ENCODE measurements around the gene NRXN3. TPM values are rescaled to one million over a fixed set of nuclear protein-coding genes. Genes with fewer than 3 reads are reported as not detected.

The NRXN3 gene
- total RNA-seq, 1 donor = 2.5 TPM

DNA sequence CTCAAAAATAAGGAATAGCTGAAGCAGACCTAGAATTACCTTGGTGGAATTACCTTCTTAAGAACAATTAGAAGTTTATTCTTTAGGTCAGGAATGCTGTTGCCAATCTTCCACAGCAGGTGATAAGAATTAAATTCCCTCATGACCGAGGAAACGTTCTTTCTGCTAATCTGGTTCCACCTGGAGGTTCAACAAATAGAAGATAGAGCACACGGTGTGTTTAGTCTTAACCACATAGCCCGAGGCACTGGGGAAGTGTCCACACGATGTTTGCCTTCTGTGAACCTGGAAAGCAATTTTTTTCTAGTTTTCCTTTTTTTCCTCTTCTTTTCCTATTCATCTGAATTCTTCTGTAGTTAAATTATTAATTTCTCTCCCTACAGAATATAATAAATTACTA is 906.9 kb downstream of the NRXN3 start:
- Histone ChIP-seq H4K20me1 (ENCODE audit: insufficient read depth, low read length) (no peaks in the 10 kb centered on the region), H3K36me3 (ENCODE audit: insufficient read depth, low read length) (no peaks in the 10 kb centered on the region), H3K27me3 (ENCODE audit: insufficient read depth, low read length) (no peaks in the 10 kb centered on the region), H3K27ac (ENCODE audit: low read depth, low read length) (no peak overlapping the region), H3K4me3 (ENCODE audit: insufficient read depth, low read length) (no peak overlapping the region), H3K79me2 (ENCODE audit: insufficient read depth, low read length) (no peaks in the 10 kb centered on the region), H3K4me1 (ENCODE audit: insufficient read depth, low read length) (no peaks in the 10 kb centered on the region), H3K4me2 (ENCODE audit: insufficient read depth, low read length) (no peak overlapping the region), H3K9me3 (ENCODE audit: low read depth, low read length) (no peaks in the 10 kb centered on the region), H2AFZ (ENCODE audit: low read length) (no peak overlapping the region)
- no peak for DNase-seq (ENCODE audit: insufficient read length, low spot score, missing footprints)
- TF ChIP-seq, protein P1, sequence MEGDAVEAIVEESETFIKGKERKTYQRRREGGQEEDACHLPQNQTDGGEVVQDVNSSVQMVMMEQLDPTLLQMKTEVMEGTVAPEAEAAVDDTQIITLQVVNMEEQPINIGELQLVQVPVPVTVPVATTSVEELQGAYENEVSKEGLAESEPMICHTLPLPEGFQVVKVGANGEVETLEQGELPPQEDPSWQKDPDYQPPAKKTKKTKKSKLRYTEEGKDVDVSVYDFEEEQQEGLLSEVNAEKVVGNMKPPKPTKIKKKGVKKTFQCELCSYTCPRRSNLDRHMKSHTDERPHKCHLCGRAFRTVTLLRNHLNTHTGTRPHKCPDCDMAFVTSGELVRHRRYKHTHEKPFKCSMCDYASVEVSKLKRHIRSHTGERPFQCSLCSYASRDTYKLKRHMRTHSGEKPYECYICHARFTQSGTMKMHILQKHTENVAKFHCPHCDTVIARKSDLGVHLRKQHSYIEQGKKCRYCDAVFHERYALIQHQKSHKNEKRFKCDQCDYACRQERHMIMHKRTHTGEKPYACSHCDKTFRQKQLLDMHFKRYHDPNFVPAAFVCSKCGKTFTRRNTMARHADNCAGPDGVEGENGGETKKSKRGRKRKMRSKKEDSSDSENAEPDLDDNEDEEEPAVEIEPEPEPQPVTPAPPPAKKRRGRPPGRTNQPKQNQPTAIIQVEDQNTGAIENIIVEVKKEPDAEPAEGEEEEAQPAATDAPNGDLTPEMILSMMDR (IDR thresholded peaks at IDR 0.05; ENCODE audit: extremely low read depth, low read depth, low read length) = no peak

DNA sequence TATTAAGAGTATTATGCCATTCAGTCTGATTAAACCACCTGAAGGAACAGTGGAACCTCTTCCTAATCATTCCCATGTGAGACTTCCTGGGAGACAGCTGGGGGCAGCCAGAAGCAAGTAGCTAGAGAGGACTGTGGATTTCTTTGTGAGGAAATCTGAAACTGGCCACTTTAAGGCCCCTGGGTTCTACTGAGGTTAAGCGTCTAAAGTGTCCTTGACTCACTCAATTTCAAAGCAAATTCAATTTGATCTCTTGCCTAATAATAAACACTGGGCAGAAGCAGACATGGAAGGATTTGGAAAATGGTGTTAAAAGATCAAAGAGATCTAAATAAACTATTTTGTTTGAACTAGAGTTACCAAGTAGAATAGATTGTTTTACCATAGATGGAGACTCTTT is 909.9 kb downstream of the NRXN3 start:
- Histone ChIP-seq H3K4me1 (ENCODE audit: insufficient read depth, low read length) (no peaks in the 10 kb centered on the region), H3K9me3 (ENCODE audit: low read depth, low read length) (no peaks in the 10 kb centered on the region), H3K79me2 (ENCODE audit: insufficient read depth, low read length) (no peaks in the 10 kb centered on the region), H2AFZ (ENCODE audit: low read length) (no peak overlapping the region), H3K27ac (ENCODE audit: low read depth, low read length) (no peak overlapping the region), H4K20me1 (ENCODE audit: insufficient read depth, low read length) (no peaks in the 10 kb centered on the region), H3K4me3 (ENCODE audit: insufficient read depth, low read length) (no peak overlapping the region), H3K4me2 (ENCODE audit: insufficient read depth, low read length) (no peak overlapping the region), H3K36me3 (ENCODE audit: insufficient read depth, low read length) (no peaks in the 10 kb centered on the region), H3K27me3 (ENCODE audit: insufficient read depth, low read length) (no peaks in the 10 kb centered on the region)
- TF ChIP-seq, protein P1 (IDR thresholded peaks at IDR 0.05; ENCODE audit: extremely low read depth, low read depth, low read length) = no peak
- no peak for DNase-seq (ENCODE audit: insufficient read length, low spot score, missing footprints)

DNA sequence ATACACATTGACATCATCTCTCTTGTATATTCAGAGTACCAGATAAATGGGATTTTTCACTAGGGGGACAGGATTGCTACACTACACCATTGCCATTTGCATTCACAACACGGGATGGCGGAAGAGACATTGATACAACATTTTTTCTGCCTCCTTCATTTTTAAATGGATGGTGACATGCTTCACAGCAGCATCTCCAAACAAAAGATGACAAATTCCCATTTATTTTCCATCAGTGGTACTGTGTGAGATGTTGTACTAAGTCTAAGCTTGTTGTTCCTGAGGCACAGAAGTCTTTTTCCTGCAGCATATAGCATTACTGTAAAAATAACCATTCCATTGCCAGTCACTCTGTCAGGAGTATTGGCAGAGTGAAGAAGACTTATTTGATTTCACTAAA is 912.7 kb downstream of the NRXN3 start:
- Histone ChIP-seq H3K4me1 (ENCODE audit: insufficient read depth, low read length) (no peaks in the 10 kb centered on the region), H2AFZ (ENCODE audit: low read length) (no peak overlapping the region), H3K4me2 (ENCODE audit: insufficient read depth, low read length) (no peak overlapping the region), H3K9me3 (ENCODE audit: low read depth, low read length) (no peaks in the 10 kb centered on the region), H3K36me3 (ENCODE audit: insufficient read depth, low read length) (no peaks in the 10 kb centered on the region), H4K20me1 (ENCODE audit: insufficient read depth, low read length) (no peaks in the 10 kb centered on the region), H3K79me2 (ENCODE audit: insufficient read depth, low read length) (no peaks in the 10 kb centered on the region), H3K27ac (ENCODE audit: low read depth, low read length) (no peak overlapping the region), H3K27me3 (ENCODE audit: insufficient read depth, low read length) (no peaks in the 10 kb centered on the region), H3K4me3 (ENCODE audit: insufficient read depth, low read length) (no peak overlapping the region)
- TF ChIP-seq, protein P1 (IDR thresholded peaks at IDR 0.05; ENCODE audit: extremely low read depth, low read depth, low read length) = no peak
- DNase-seq (ENCODE audit: insufficient read length, low spot score, missing footprints) = no peak

DNA sequence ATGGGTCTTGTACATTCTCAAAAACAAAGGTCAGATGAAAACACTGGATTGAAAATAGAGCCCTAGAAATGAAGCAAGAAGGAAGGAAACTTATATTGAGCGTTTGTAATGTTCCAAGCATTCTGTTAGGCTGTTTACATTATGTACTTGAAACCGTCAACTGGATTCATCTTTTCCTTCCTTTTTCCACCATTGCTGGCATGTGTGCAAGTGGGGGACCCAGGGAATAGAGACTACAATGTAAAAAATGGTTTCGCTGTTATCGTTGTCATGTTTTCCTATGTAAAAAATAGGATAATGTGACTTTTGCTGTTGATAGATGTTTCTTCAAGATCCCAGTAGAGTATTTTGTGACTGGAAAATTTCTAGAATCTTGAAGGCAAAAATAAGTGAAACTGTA is 913.2 kb downstream of the NRXN3 start:
- no peak overlapping the region for H3K4me2 ChIP-seq (ENCODE audit: insufficient read depth, low read length)
- no peaks in the 10 kb centered on the region for H3K27me3 ChIP-seq (ENCODE audit: insufficient read depth, low read length)
- TF ChIP-seq, protein P1 (IDR thresholded peaks at IDR 0.05; ENCODE audit: extremely low read depth, low read depth, low read length) = no peak
- H3K4me1 ChIP-seq (ENCODE audit: insufficient read depth, low read length) = no peaks in the 10 kb centered on the region
- H3K79me2 ChIP-seq (ENCODE audit: insufficient read depth, low read length) = no peaks in the 10 kb centered on the region
- H3K27ac ChIP-seq (ENCODE audit: low read depth, low read length) = no peak overlapping the region
- no peak for DNase-seq (ENCODE audit: insufficient read length, low spot score, missing footprints)
- no peaks in the 10 kb centered on the region for H3K36me3 ChIP-seq (ENCODE audit: insufficient read depth, low read length)
- H4K20me1 ChIP-seq (ENCODE audit: insufficient read depth, low read length) = no peaks in the 10 kb centered on the region
- no peaks in the 10 kb centered on the region for H3K9me3 ChIP-seq (ENCODE audit: low read depth, low read length)
- H2AFZ ChIP-seq (ENCODE audit: low read length) = no peak overlapping the region
- H3K4me3 ChIP-seq (ENCODE audit: insufficient read depth, low read length) = no peak overlapping the region

All from osteoblast (primary cell).